Choroid plexus epithelial cell (primary cell): ENCODE data around the gene PCDHGA5.
"Not testable (repeated sequence)": the region's sequence is repeated elsewhere in the genome, so short reads cannot be mapped to it uniquely, and the experiment has no call there.

Experiments
- DNase-seq: peaks from one replicate; pipeline ENCODE4 v3.0.0-alpha.2; 2010; ENCODE audit warnings: low read depth
- H3K4me3 ChIP-seq: 2 replicates; pipeline ENCODE4 v1.5.1; 2011; ENCODE audit warnings: low read depth, mild to moderate bottlenecking, control low read depth, low read length, moderate library complexity
- CTCF ChIP-seq: conservative IDR thresholded peaks from 2 replicates; pipeline ENCODE4 v1.5.1; 2011; ENCODE audit warnings: low read depth, mild to moderate bottlenecking, control low read depth, inconsistent platforms, low read length, moderate library complexity

The PCDHGA5 gene

GRCh38 chr5:141366016-141366896, 2.3 kb downstream of the PCDHGA5 start:
- no peak overlapping the region for H3K4me3 ChIP-seq
- DNase-seq: no peak
- no peak for TF ChIP-seq CTCF

GRCh38 chr5:141369994-141370848, 6.3 kb downstream of the PCDHGA5 start, which contains the start of gene PCDHGB3:
Gene PCDHGB3 (plus strand): TSS chr5:141370242. CDS start chr5:141370395, 153 bp downstream.
- DNase-seq: peak; percentile 64
- peak within 1 kb of the TSS; percentile 37 for H3K4me3 ChIP-seq
- TF ChIP-seq CTCF: peak; percentile 59

GRCh38 chr5:141371572-141372475, 7.9 kb downstream of the PCDHGA5 start:
- TF ChIP-seq CTCF: no peak
- DNase-seq: no peak
- no peak overlapping the region for H3K4me3 ChIP-seq

GRCh38 chr5:141373673-141374317, 9.8 kb downstream of the PCDHGA5 start, which contains the start of gene PCDHGA6:
Gene PCDHGA6 (plus strand): TSS chr5:141373891. CDS start chr5:141374084, 193 bp downstream.
- H3K4me3 ChIP-seq: peak within 1 kb of the TSS; percentile 32
- DNase-seq: peak; percentile 50
- TF ChIP-seq CTCF: peak; percentile 58

- H3K4me3 ChIP-seq: no peak overlapping the region
- DNase-seq: no peak
- no peak for TF ChIP-seq CTCF
These were observed 10.7 kb downstream of the PCDHGA5 start for GRCh38 chr5:141374627-141375026.

GRCh38 chr5:141375444-141376155, 11.6 kb downstream of the PCDHGA5 start:
- not testable (repeated sequence) for H3K4me3 ChIP-seq, DNase-seq
